ENCODE results near the gene BLVRB. TPM values are rescaled to one million over a fixed set of nuclear protein-coding genes. Genes with fewer than 3 reads are reported as not detected.

BLVRB gene
- total and polyA plus RNA-seq, 10 of the 15 experiments (the other 5 are each of a cell fraction or from before 2014, with no cell fraction given): 6.3 to 53.3 (median 27.8) TPM

- no peak overlapping the region for H3K4me3 ChIP-seq
- intact Hi-C loops (cut with micrococcal nuclease; ENCODE audit: unreplicated experiment) (no loop called here), in situ Hi-C loops (cut with MboI) (no loop called here)
- H3K9me3 ChIP-seq (replicated peaks; ENCODE audit: control insufficient read depth, insufficient read depth, low read length): no peaks in the 10 kb centered on the region
- ChIA-PET RAD21 (ENCODE audit: unreplicated experiment) (no interaction called here), SMC1A (ENCODE audit: uncharacterized antibody, unreplicated experiment) (no interaction called here), POLR2A (interaction anchor here (0.6 kb wide), 1 partner anchor 11 kb away, joined by 3 read pairs; no protein-coding TSS in a partner anchor), CTCF (interaction anchor here (1.3 kb wide), 1 partner anchor 155 kb away, joined by 3 read pairs; no protein-coding TSS in a partner anchor)
- TF ChIP-seq STAT1 (conservative IDR thresholded peaks at IDR 0.05) (no peak), STAT3 (IDR thresholded peaks at IDR 0.05; ENCODE audit: low read depth, low read length) (no peak), E2F8 (IDR thresholded peaks at IDR 0.05; ENCODE audit: low read depth, partially characterized antibody) (no peak), MLLT1 (IDR thresholded peaks at IDR 0.05) (no peak), TCF7 (IDR thresholded peaks at IDR 0.05; ENCODE audit: borderline replicate concordance) (no peak)
- no peak overlapping the region for H3K4me2 ChIP-seq (ENCODE audit: control insufficient read depth, insufficient read depth)
- ATAC-seq (no peak), DNase-seq (ENCODE audit: low read depth, low spot score) (no peak), FAIRE-seq (no peak)
- no peaks in the 10 kb centered on the region for H3K79me2 ChIP-seq (ENCODE audit: control insufficient read depth, insufficient read depth, low read length)
- H3K4me1 ChIP-seq (ENCODE audit: control insufficient read depth, insufficient read depth, low read length): peaks cover 23% of the 10 kb centered on the region
- H2AFZ ChIP-seq (ENCODE audit: control insufficient read depth, low read depth, low read length): no peak overlapping the region
- H4K20me1 ChIP-seq (ENCODE audit: control insufficient read depth, insufficient read depth): no peaks in the 10 kb centered on the region
- H3K27me3 ChIP-seq (replicated peaks in 1 of 2; ENCODE audit: control insufficient read depth in 2 of 2, insufficient read depth in 2 of 2, low read length in 1 of 2): no peaks in the 10 kb centered on the region
- H3K36me3 ChIP-seq (ENCODE audit: control insufficient read depth in 2 of 2, insufficient read depth in 2 of 2, low read length in 1 of 2): no peaks in the 10 kb centered on the region
- 83% methylated on average over 3 of the region's 3 CpGs for WGBS (ENCODE audit: insufficient coverage, insufficient replicate concordance, low lambda C conversion rate, missing lambda C conversion rate)
- H3K9ac ChIP-seq (ENCODE audit: control insufficient read depth, insufficient read depth, low read length): no peak overlapping the region
- H3K27ac ChIP-seq (ENCODE audit: control insufficient read depth, insufficient read depth): no peak overlapping the region
- no TSS peak for BruUV-seq (replicated peaks)
Measured at GRCh38 chr19:40460185-40460584, 5.4 kb downstream of the BLVRB start.

All from GM12878 (cell line).